ENCODE data around the gene ANO10. TPM values are rescaled to one million over a fixed set of nuclear protein-coding genes. Genes with fewer than 3 reads are reported as not detected.
"Not testable (repeated sequence)": the region's sequence is repeated elsewhere in the genome, so short reads cannot be mapped to it uniquely, and the experiment has no call there.

ANO10 gene
- total RNA-seq = 3.9 and 4.9 TPM in 2 replicates

GRCh38 chr3:43621656-43622432 is at the start of gene ANO10:
ANO10 (minus strand) TSS chr3:43622011; CDS start chr3:43605852, 16,159 bp downstream.
- Mint-ChIP-seq H3K9me3 (no peaks in the 10 kb centered on the region), H3K36me3 (ENCODE audit: low read depth) (no peaks in the 10 kb centered on the region), H3K27me3 (ENCODE audit: low read depth) (peaks cover 29% of the 10 kb centered on the region), H3K4me3 (ENCODE audit: low read depth) (peak within 1 kb of the TSS; percentile 89), H3K4me1 (ENCODE audit: low read depth) (peaks cover 13% of the 10 kb centered on the region), H3K27ac (peak within 1 kb of the TSS; percentile 77)
- intact Hi-C loops (cut with micrococcal nuclease) = loop anchor here (1.0 to 10.0 kb wide), 2 partner anchors 68 to 327 kb away; partner anchors contain the start of gene ABHD5
- DNase-seq (ENCODE audit: low spot score) = peak; percentile 92

GRCh38 chr3:43670635-43671522 is 49.1 kb upstream of the ANO10 start:
- no peaks in the 10 kb centered on the region for H3K9me3 Mint-ChIP-seq
- no peak overlapping the region for H3K27ac Mint-ChIP-seq
- peaks cover 10% of the 10 kb centered on the region for H3K27me3 Mint-ChIP-seq (ENCODE audit: low read depth)
- no peaks in the 10 kb centered on the region for H3K36me3 Mint-ChIP-seq (ENCODE audit: low read depth)
- no peaks in the 10 kb centered on the region for H3K4me1 Mint-ChIP-seq (ENCODE audit: low read depth)
- no peak for DNase-seq (ENCODE audit: low spot score)
- intact Hi-C loops (cut with micrococcal nuclease) = no loop called here
- no peak overlapping the region for H3K4me3 Mint-ChIP-seq (ENCODE audit: low read depth)

GRCh38 chr3:43665011-43665410 is 43.2 kb upstream of the ANO10 start:
- intact Hi-C loops (cut with micrococcal nuclease); H3K9me3 Mint-ChIP-seq; H3K27ac Mint-ChIP-seq; H3K36me3 Mint-ChIP-seq (ENCODE audit: low read depth); DNase-seq (ENCODE audit: low spot score); H3K4me3 Mint-ChIP-seq (ENCODE audit: low read depth); H3K4me1 Mint-ChIP-seq (ENCODE audit: low read depth): not testable (repeated sequence)
- peaks cover 16% of the 10 kb centered on the region for H3K27me3 Mint-ChIP-seq (ENCODE audit: low read depth)

- H3K4me3 Mint-ChIP-seq (ENCODE audit: low read depth); DNase-seq (ENCODE audit: low spot score); H3K36me3 Mint-ChIP-seq (ENCODE audit: low read depth); H3K27ac Mint-ChIP-seq; H3K4me1 Mint-ChIP-seq (ENCODE audit: low read depth); intact Hi-C loops (cut with micrococcal nuclease); H3K9me3 Mint-ChIP-seq: not testable (repeated sequence)
- peaks cover 11% of the 10 kb centered on the region for H3K27me3 Mint-ChIP-seq (ENCODE audit: low read depth)
Measured at GRCh38 chr3:43661376-43661775, 39.6 kb upstream of the ANO10 start.

GRCh38 chr3:43659250-43659880 is 37.6 kb upstream of the ANO10 start:
- intact Hi-C loops (cut with micrococcal nuclease) = no loop called here
- Mint-ChIP-seq H3K27me3 (ENCODE audit: low read depth) (peaks cover 8% of the 10 kb centered on the region), H3K36me3 (ENCODE audit: low read depth) (no peaks in the 10 kb centered on the region), H3K4me1 (ENCODE audit: low read depth) (no peaks in the 10 kb centered on the region), H3K4me3 (ENCODE audit: low read depth) (no peak overlapping the region), H3K27ac (no peak overlapping the region), H3K9me3 (no peaks in the 10 kb centered on the region)
- DNase-seq (ENCODE audit: low spot score) = no peak

GRCh38 chr3:43656390-43656789 is 34.6 kb upstream of the ANO10 start:
- H3K9me3 Mint-ChIP-seq; H3K27ac Mint-ChIP-seq; H3K36me3 Mint-ChIP-seq (ENCODE audit: low read depth); DNase-seq (ENCODE audit: low spot score); intact Hi-C loops (cut with micrococcal nuclease); H3K27me3 Mint-ChIP-seq (ENCODE audit: low read depth); H3K4me1 Mint-ChIP-seq (ENCODE audit: low read depth); H3K4me3 Mint-ChIP-seq (ENCODE audit: low read depth): not testable (repeated sequence)

- no peak overlapping the region for H3K4me3 Mint-ChIP-seq (ENCODE audit: low read depth)
- H3K36me3 Mint-ChIP-seq (ENCODE audit: low read depth) = no peaks in the 10 kb centered on the region
- intact Hi-C loops (cut with micrococcal nuclease) = no loop called here
- no peak overlapping the region for H3K27ac Mint-ChIP-seq
- peaks cover 13% of the 10 kb centered on the region for H3K27me3 Mint-ChIP-seq (ENCODE audit: low read depth)
- no peak for DNase-seq (ENCODE audit: low spot score)
- H3K9me3 Mint-ChIP-seq = no peaks in the 10 kb centered on the region
- no peaks in the 10 kb centered on the region for H3K4me1 Mint-ChIP-seq (ENCODE audit: low read depth)
Measured at GRCh38 chr3:43650345-43650744, 28.5 kb upstream of the ANO10 start.

GRCh38 chr3:43649365-43649968 is 27.7 kb upstream of the ANO10 start:
- Mint-ChIP-seq H3K4me3 (ENCODE audit: low read depth) (no peak overlapping the region), H3K36me3 (ENCODE audit: low read depth) (no peaks in the 10 kb centered on the region), H3K9me3 (no peaks in the 10 kb centered on the region), H3K27ac (no peak overlapping the region), H3K4me1 (ENCODE audit: low read depth) (no peaks in the 10 kb centered on the region), H3K27me3 (ENCODE audit: low read depth) (peaks cover 13% of the 10 kb centered on the region)
- intact Hi-C loops (cut with micrococcal nuclease) = no loop called here
- no peak for DNase-seq (ENCODE audit: low spot score)

GRCh38 chr3:43648957-43649356 is 27.1 kb upstream of the ANO10 start:
- H3K4me1 Mint-ChIP-seq (ENCODE audit: low read depth) = no peaks in the 10 kb centered on the region

GRCh38 chr3:43647331-43648166 is 25.7 kb upstream of the ANO10 start:
- Mint-ChIP-seq H3K9me3 (no peaks in the 10 kb centered on the region), H3K36me3 (ENCODE audit: low read depth) (no peaks in the 10 kb centered on the region), H3K27ac (no peak overlapping the region), H3K4me3 (ENCODE audit: low read depth) (no peak overlapping the region), H3K4me1 (ENCODE audit: low read depth) (no peaks in the 10 kb centered on the region), H3K27me3 (ENCODE audit: low read depth) (peaks cover 17% of the 10 kb centered on the region)
- intact Hi-C loops (cut with micrococcal nuclease) = no loop called here
- DNase-seq (ENCODE audit: low spot score) = no peak

More at GRCh38 chr3:43648957-43649356, 27.1 kb upstream of the ANO10 start:
- intact Hi-C loops (cut with micrococcal nuclease) = no loop called here
- Mint-ChIP-seq H3K27me3 (ENCODE audit: low read depth) (peaks cover 15% of the 10 kb centered on the region), H3K27ac (no peak overlapping the region), H3K9me3 (no peaks in the 10 kb centered on the region), H3K4me3 (ENCODE audit: low read depth) (no peak overlapping the region), H3K36me3 (ENCODE audit: low read depth) (no peaks in the 10 kb centered on the region)
- no peak for DNase-seq (ENCODE audit: low spot score)

GRCh38 chr3:43644443-43644842 is 22.6 kb upstream of the ANO10 start:
- peaks cover 15% of the 10 kb centered on the region for H3K27me3 Mint-ChIP-seq (ENCODE audit: low read depth)
- no peaks in the 10 kb centered on the region for H3K9me3 Mint-ChIP-seq
- intact Hi-C loops (cut with micrococcal nuclease) = no loop called here
- DNase-seq (ENCODE audit: low spot score) = no peak
- no peak overlapping the region for H3K4me3 Mint-ChIP-seq (ENCODE audit: low read depth)
- H3K36me3 Mint-ChIP-seq (ENCODE audit: low read depth) = no peaks in the 10 kb centered on the region
- no peaks in the 10 kb centered on the region for H3K4me1 Mint-ChIP-seq (ENCODE audit: low read depth)
- no peak overlapping the region for H3K27ac Mint-ChIP-seq

All from activated T-helper 2 cell treated with anti-CD3 and anti-CD28 coated beads, Interferon-gamma antibody, Interleukin-2, Interleukin-4, amounts not matched to agents 10 μg/mL and 5 μg/mL and 100 μg/mL, durations not matched to agents 14 hours and 24 hours and 36 hours (primary cell).